HG03520 (cell line): ENCODE results near the gene MAGIX.
"Not testable (repeated sequence)": the region's sequence is repeated elsewhere in the genome, so short reads cannot be mapped to it uniquely, and the experiment has no call there.

Source experiments
- ATAC-seq: cut with Tn5 transposase; IDR thresholded peaks from one replicate; pipeline ENCODE4 v1.9.1; 2021; ENCODE audit warnings: mild to moderate bottlenecking, moderate library complexity; ENCODE audit not compliant: unreplicated experiment

The MAGIX gene

GRCh38 chrX:49157194-49157593 lies 5.4 kb upstream of the MAGIX start:
- ATAC-seq = no peak

- ATAC-seq = no peak
Observed at GRCh38 chrX:49160908-49161307, 1.6 kb upstream of the MAGIX start.

GRCh38 chrX:49161632-49162031 lies 926 bp upstream of the MAGIX start:
- no peak for ATAC-seq

GRCh38 chrX:49163555-49164419 lies 1.2 kb downstream of the MAGIX start:
- peak; percentile 57 for ATAC-seq

GRCh38 chrX:49164589-49165360 lies 2.2 kb downstream of the MAGIX start:
- ATAC-seq = no peak

GRCh38 chrX:49165901-49166881 lies 3.6 kb downstream of the MAGIX start:
- peak; percentile 34 for ATAC-seq

- no peak for ATAC-seq
Observed at GRCh38 chrX:49166914-49167739, 4.6 kb downstream of the MAGIX start.

- no peak for ATAC-seq
Observed at GRCh38 chrX:49167740-49168108, 5.2 kb downstream of the MAGIX start.

- peak; percentile 38 for ATAC-seq
Observed at GRCh38 chrX:49171752-49172279, 9.3 kb downstream of the MAGIX start, which contains the start of gene PLP2. TSS of gene PLP2 (plus strand) at chrX:49171898. CDS start at chrX:49172001, 103 bp downstream.

- ATAC-seq = peak; percentile 62
Observed at GRCh38 chrX:49172280-49172780, 9.8 kb downstream of the MAGIX start.

GRCh38 chrX:49173544-49173943 lies 11.0 kb downstream of the MAGIX start:
- ATAC-seq = not testable (repeated sequence)

GRCh38 chrX:49174723-49175122 lies 12.2 kb downstream of the MAGIX start:
- no peak for ATAC-seq

GRCh38 chrX:49175435-49176274 lies 13.1 kb downstream of the MAGIX start:
- ATAC-seq = no peak

- ATAC-seq = no peak
Observed at GRCh38 chrX:49176421-49177326, 14.1 kb downstream of the MAGIX start.

- ATAC-seq = no peak
Observed at GRCh38 chrX:49177338-49177833, 14.8 kb downstream of the MAGIX start.

GRCh38 chrX:49177873-49178480 lies 15.4 kb downstream of the MAGIX start:
- no peak for ATAC-seq

- no peak for ATAC-seq
Observed at GRCh38 chrX:49178537-49178936, 16.0 kb downstream of the MAGIX start.
